Gastroesophageal sphincter (tissue), 3 donors: ENCODE results near the gene POLDIP2.

ENCODE experiments used
- EP300 ChIP-seq: sonication (generic); formaldehyde crosslinking; IDR thresholded peaks from one replicate; pipeline ENCODE4 v1.6.1; 2017; ENCODE audit warnings: antibody characterized with exemption, mild to moderate bottlenecking
- POLR2A ChIP-seq, 2 donors: fragments of 450-650 bp; IDR thresholded peaks; one replicate each; pipeline ENCODE4 v1.6.1; 2017; ENCODE audit warnings: antibody characterized with exemption in 2 of 2, mild to moderate bottlenecking in 2 of 2, moderate library complexity in 1 of 2
- POLR2AphosphoS5 ChIP-seq: sonication (generic); formaldehyde crosslinking; IDR thresholded peaks from one replicate; pipeline ENCODE4 v1.6.1; 2017; ENCODE audit warnings: antibody characterized with exemption
- TF ChIP-seq, protein P1 (sequence below), 4 experiments: fragments of 200-600 bp in 2 of 4; fragments of 450-650 bp in 2 of 4; sonication (generic) in 1 of 4; IDR thresholded peaks; one replicate each; pipeline ENCODE4 v1.5.1; 2017 to 2019; ENCODE audit warnings: antibody characterized with exemption in 4 of 4, mild to moderate bottlenecking in 2 of 4, moderate library complexity in 2 of 4

DNA sequence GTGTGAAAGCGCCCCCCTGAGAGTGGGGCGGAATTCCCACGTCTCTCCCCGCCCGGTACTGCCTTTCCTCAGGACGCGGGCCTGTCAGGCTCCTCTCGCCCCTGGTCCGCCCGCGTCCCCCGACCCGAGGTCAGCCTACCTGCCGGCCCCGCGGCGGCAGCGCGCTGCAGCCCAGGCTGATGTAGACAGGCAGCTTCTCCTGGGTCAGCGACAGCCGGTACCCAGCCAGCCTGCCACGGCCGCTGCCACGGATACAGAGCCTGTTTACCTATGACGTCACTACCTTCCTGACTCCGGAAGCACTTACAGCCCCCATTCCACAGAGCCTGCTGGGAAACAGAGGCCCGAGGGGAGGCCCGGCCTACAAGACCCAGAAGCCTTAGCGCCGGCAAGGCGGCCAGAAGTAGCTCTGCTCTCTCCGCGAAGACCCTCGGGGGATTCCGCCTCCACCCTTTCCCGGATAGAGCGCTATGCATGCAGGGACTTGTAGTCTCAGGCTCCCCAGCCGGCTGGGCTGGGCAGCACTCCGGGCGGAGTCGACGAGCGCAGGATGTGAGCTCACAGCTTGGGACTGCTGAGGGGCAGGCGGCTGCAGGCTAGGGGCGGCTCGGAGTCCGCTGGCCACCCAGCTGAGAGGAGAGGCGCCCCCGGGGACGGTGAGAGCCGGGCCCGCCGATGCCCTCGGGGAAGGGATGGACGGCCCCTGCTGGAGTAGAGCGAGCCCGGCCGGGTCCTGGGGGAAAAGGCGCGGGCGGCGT lies 21.9 kb downstream of the POLDIP2 start, which contains the start of the genes IFT20 and TNFAIP1:
- TF ChIP-seq, protein P1, sequence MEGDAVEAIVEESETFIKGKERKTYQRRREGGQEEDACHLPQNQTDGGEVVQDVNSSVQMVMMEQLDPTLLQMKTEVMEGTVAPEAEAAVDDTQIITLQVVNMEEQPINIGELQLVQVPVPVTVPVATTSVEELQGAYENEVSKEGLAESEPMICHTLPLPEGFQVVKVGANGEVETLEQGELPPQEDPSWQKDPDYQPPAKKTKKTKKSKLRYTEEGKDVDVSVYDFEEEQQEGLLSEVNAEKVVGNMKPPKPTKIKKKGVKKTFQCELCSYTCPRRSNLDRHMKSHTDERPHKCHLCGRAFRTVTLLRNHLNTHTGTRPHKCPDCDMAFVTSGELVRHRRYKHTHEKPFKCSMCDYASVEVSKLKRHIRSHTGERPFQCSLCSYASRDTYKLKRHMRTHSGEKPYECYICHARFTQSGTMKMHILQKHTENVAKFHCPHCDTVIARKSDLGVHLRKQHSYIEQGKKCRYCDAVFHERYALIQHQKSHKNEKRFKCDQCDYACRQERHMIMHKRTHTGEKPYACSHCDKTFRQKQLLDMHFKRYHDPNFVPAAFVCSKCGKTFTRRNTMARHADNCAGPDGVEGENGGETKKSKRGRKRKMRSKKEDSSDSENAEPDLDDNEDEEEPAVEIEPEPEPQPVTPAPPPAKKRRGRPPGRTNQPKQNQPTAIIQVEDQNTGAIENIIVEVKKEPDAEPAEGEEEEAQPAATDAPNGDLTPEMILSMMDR (IDR thresholded peaks at IDR 0.05), result peak in 2 of 4 experiments; percentile 3 to 27
- TF ChIP-seq POLR2A (IDR thresholded peaks at IDR 0.05), result peak; percentile 92 to 94
- peak; percentile 97 for TF ChIP-seq POLR2AphosphoS5
- TF ChIP-seq EP300, result no peak
